ENCODE data around the gene ANKRD55.

DNA sequence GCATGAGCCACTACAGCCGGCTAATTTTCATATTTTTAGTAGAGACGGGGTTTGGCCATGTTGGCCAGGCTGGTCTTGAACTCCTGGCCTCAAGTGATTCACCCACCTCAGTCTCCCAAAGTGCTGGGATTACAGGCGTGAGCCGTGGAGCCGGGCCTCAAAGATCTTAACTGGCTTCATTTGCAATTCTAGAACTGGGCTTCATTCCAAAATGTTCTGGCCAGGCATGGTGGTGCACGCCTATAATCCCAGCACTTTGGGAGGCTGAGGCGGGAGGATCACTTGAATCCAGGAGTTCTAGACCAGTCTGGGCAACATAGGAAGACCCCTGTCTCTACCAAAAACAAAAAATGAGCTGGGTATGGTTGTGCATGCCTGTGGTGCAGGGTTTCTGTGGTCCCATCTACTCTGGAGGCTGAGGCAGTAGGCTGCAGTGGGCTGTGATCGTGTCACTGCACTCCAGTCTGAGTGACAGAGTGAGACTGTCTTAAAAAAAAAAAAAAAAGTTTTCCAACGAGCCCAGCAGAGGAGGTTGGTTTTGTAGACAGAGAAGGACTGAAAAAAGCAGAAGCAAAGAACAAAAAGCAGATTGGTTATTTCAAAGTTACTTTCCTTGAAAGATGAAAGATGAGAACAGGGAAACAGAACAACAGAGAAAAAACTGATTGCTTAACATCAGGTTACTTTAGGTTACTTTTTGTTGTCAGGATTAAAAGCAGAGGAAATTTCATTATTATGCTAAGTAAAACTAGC, 78.2 kb downstream of the ANKRD55 start:
- TF ChIP-seq CTCF (conservative IDR thresholded peaks at IDR 0.05 in 1 of 2, IDR thresholded peaks at IDR 0.05 in 1 of 2; ENCODE audit: low read depth in 1 of 2, low read length in 2 of 2) (no peak), EZH2 (IDR thresholded peaks at IDR 0.05; ENCODE audit: low read length, missing control alignments) (no peak)

Data from fibroblast of lung (primary cell).